Measurements from ENCODE around the gene SLPI.

DNA sequence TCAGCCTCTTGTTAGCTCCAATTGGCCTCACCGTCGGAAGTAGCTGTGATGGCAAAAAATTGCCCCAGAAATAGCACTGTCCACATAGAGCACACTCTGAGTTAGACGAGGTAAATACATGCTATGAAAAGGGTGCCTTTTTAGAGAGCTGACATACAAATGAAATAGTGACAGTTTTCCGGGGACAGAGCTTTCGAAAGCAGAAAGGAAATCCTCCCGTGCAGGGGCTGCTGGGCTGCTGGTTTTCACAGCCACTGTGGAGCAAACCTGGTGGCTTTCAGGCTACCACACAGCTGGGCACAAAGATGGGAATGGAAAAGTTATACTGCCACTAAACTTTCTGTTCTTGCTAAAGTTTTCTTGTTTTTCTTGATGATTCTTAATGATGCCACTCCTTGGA lies 8.3 kb downstream of the SLPI start:
- TF ChIP-seq, protein P1, sequence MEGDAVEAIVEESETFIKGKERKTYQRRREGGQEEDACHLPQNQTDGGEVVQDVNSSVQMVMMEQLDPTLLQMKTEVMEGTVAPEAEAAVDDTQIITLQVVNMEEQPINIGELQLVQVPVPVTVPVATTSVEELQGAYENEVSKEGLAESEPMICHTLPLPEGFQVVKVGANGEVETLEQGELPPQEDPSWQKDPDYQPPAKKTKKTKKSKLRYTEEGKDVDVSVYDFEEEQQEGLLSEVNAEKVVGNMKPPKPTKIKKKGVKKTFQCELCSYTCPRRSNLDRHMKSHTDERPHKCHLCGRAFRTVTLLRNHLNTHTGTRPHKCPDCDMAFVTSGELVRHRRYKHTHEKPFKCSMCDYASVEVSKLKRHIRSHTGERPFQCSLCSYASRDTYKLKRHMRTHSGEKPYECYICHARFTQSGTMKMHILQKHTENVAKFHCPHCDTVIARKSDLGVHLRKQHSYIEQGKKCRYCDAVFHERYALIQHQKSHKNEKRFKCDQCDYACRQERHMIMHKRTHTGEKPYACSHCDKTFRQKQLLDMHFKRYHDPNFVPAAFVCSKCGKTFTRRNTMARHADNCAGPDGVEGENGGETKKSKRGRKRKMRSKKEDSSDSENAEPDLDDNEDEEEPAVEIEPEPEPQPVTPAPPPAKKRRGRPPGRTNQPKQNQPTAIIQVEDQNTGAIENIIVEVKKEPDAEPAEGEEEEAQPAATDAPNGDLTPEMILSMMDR (IDR thresholded peaks at IDR 0.05; ENCODE audit: low read depth, low read length, poor library complexity, severe bottlenecking), result no peak
- no peak for TF ChIP-seq EZH2phosphoT487 (IDR thresholded peaks at IDR 0.05; ENCODE audit: borderline replicate concordance, low read length)
